HepG2 (cell line): Measurements from ENCODE around the gene OR2T8.

Experiments
- ADNP ChIP-seq: sonication (generic); formaldehyde crosslinking; IDR thresholded peaks from 2 replicates; pipeline ENCODE4 v1.4.0; 2020; ENCODE audit warnings: missing genetic modification reagents
- FOXJ3 ChIP-seq: sonication (generic); formaldehyde crosslinking; IDR thresholded peaks from 2 replicates; pipeline ENCODE4 v1.4.0; 2020; ENCODE audit warnings: missing genetic modification reagents, mild to moderate bottlenecking, borderline replicate concordance
- PCBP2 ChIP-seq: fragments of 200-400 bp; formaldehyde crosslinking; optimal IDR thresholded peaks from 2 replicates; pipeline ENCODE3; 2018; ENCODE audit warnings: low read length, low read depth; ENCODE audit not compliant: poor library complexity, severe bottlenecking
- POLR2A ChIP-seq, 2 experiments: IDR thresholded peaks; 2 replicates each; pipeline ENCODE4 v1.6.1; 2011; ENCODE audit warnings: low read depth in 2 of 2, low read length in 2 of 2, mild to moderate bottlenecking in 1 of 2, moderate library complexity in 1 of 2; ENCODE audit not compliant: insufficient read depth in 1 of 2
- TAF15 ChIP-seq: fragments of 200-400 bp; formaldehyde crosslinking; IDR thresholded peaks from one replicate; pipeline ENCODE4 v1.6.1; 2018; ENCODE audit warnings: mild to moderate bottlenecking, low read depth, low read length; ENCODE audit not compliant: poor library complexity, severe bottlenecking
- TBP ChIP-seq: sonication (generic); formaldehyde crosslinking; IDR thresholded peaks from 2 replicates; pipeline ENCODE4 v1.5.0; 2020; ENCODE audit warnings: missing genetic modification reagents
- ZNF232 ChIP-seq: sonication (generic); formaldehyde crosslinking; IDR thresholded peaks from 2 replicates; pipeline ENCODE4 v1.4.0; 2020; ENCODE audit warnings: missing genetic modification reagents, borderline replicate concordance
- TF ChIP-seq, protein P1 (sequence below): sonication (generic); formaldehyde crosslinking; IDR thresholded peaks from 2 replicates; pipeline ENCODE4 v1.5.0; 2020; ENCODE audit warnings: mild to moderate bottlenecking, missing genetic modification reagents, moderate library complexity

DNA sequence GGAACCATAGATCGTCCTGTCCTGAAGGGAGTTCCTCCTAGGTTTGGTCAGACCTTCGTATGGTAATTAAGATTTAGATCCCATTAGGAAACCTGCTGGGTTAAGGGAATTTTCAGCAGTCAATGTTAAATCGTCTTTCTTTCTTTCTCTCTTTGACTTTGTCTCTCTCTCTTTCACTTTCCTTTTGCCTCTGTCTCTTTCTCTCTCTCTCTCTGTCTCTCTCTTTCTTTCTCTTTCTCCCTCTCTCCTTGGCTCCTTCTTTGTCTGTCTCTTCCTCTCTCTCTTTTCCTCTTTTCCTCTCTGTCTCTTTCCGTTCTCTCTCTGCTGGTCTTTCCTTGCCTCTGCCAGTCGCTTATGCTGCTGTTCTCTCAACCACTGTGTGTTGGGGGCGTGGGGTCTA, 15.9 kb upstream of the OR2T8 start:
- TF ChIP-seq POLR2A (IDR thresholded peaks at IDR 0.05; ENCODE audit: insufficient read depth in 1 of 2, low read depth in 2 of 2, low read length in 2 of 2) = no peak
- no peak for TF ChIP-seq ZNF232
- TF ChIP-seq ADNP (CRISPR knock-in tag) = no peak
- no peak for TF ChIP-seq PCBP2
- TF ChIP-seq, protein P1, sequence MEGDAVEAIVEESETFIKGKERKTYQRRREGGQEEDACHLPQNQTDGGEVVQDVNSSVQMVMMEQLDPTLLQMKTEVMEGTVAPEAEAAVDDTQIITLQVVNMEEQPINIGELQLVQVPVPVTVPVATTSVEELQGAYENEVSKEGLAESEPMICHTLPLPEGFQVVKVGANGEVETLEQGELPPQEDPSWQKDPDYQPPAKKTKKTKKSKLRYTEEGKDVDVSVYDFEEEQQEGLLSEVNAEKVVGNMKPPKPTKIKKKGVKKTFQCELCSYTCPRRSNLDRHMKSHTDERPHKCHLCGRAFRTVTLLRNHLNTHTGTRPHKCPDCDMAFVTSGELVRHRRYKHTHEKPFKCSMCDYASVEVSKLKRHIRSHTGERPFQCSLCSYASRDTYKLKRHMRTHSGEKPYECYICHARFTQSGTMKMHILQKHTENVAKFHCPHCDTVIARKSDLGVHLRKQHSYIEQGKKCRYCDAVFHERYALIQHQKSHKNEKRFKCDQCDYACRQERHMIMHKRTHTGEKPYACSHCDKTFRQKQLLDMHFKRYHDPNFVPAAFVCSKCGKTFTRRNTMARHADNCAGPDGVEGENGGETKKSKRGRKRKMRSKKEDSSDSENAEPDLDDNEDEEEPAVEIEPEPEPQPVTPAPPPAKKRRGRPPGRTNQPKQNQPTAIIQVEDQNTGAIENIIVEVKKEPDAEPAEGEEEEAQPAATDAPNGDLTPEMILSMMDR = no peak
- no peak for TF ChIP-seq TAF15
- no peak for TF ChIP-seq TBP (CRISPR knock-in tag)
- TF ChIP-seq FOXJ3 (CRISPR knock-in tag) = no peak
